NCI-H345 (cell line): ENCODE data around the gene DEPP1.

Experiments used
- DNase-seq: peaks from one replicate; lab custom pipeline; 2025; lab: John Stamatoyannopoulos, UW

DEPP1 gene

DNA sequence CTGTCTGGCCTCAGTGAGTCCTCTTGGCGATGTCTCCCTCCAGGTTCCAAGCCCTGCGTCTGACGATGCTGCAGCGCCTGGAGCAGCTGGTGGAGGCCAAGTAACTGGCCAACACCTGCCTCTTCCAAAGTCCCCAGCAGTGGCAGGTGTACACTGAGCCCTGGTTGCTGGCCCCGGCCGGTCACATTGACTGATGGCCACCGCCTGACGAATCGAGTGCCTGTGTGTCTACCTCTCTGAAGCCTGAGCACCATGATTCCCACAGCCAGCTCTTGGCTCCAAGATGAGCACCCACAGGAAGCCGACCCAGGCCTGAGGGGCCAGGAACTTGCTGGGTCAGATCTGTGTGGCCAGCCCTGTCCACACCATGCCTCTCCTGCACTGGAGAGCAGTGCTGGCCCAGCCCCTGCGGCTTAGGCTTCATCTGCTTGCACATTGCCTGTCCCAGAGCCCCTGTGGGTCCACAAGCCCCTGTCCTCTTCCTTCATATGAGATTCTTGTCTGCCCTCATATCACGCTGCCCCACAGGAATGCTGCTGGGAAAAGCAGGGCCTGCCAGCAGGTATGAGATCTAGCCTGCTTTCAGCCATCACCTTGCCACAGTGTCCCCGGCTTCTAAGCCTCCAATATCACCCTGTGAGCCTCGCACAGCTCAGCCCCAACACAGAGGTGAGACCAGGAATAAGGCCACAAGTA, 14.8 kb upstream of the DEPP1 start:
- DNase-seq = no peak

DNA sequence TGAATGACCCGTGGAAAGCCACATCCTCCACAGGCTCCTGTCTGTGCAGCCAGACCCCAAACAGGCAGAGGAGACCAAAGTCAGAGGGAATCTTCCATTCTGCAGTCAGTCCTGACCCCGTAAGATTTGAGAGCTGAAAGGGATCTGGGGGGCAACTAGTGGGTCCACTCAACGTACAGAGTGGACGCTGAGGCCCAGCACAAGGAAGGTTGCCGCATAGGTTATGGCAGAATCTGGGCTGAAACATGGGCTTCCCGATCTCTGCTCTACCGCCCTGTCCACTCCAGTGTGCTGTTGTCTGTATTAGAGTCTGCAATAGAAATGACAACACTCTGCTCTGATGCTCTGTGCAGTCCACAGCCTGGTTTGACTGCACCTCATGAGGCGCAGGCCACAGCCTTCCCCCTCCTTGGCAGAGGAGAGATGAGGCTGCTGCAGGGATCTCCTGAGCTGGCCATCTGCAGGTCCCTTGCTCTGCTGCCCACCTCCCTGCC, 14.2 kb upstream of the DEPP1 start:
- DNase-seq = no peak

- DNase-seq = no peak
Measured at GRCh38 chr10:44992070-44992731, 13.6 kb upstream of the DEPP1 start.

- DNase-seq = no peak
Measured at GRCh38 chr10:44991571-44991970, 13.0 kb upstream of the DEPP1 start.

DNA sequence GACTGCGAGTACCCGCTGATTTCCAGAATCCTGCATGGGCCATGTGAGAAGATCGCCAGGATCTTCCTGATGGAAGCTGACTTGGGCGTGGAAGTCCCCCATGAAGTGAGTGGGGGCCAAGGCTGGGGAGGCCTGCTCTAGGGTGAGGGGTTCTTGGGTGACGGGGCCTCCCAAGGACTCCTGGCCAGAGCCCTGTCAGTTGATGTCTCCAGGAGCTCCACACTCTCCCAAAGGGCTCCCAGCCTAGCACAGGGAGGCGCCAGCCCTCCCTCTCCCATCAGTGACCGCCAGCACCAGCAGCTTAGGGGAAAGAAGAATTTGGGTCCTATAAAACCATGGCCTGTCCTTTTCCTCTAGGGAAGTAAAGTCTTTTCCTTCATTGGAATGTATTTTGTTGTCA, 12.4 kb upstream of the DEPP1 start:
- DNase-seq = no peak

GRCh38 chr10:44990302-44990655, 11.7 kb upstream of the DEPP1 start:
- DNase-seq = no peak

- DNase-seq = no peak
Measured at GRCh38 chr10:44989597-44990301, 11.1 kb upstream of the DEPP1 start.

DNA sequence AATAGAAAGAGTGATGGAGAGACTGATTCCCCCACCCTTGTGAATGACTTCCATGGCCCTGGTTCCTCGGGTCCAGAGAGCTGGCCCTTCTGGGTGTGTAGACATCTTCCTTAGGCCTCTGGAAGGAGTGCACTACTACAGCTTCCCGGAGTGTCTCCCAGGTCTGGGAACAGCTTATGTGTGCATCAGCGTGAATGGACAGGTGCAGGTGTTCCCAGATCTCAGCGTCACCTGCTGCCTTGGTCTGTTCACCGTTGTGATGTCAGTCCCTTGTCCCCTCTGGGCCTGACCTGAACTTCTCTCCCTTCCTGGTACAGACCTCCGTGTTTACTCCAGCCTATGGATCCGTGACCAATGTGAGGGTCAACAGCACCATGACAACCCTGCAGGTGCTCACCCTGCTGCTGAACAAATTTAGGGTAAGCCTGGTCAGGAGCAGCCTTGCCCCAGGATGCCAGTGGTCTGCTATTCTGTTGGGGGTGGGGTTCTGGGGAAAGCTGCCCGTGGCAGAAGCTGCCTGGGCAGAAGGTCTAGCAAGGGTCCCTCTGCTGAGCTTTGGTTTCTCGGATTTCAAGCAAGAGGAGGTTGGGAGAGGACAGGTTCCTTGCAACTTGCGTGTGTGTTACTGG, 10.5 kb upstream of the DEPP1 start:
- DNase-seq = no peak

DNA sequence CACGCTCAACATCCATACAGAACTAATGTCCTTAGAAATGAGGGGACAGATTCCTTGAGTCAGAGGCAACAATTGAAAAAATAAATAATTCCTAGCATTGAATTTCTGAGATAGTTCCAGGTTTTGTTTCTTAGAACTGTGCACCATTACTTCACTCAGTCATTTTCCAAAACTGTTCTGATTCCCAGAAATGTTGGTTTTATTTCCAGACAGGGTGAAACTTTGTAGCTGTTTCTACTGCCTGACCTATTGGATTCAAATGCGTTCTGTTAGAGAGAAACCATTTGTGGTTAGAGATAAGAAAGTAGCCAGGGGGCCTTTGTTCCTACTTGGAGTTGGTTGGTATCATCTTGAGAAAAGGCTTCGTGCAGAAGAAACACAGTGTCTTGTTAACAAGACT, 8.1 kb upstream of the DEPP1 start:
- no peak for DNase-seq

DNA sequence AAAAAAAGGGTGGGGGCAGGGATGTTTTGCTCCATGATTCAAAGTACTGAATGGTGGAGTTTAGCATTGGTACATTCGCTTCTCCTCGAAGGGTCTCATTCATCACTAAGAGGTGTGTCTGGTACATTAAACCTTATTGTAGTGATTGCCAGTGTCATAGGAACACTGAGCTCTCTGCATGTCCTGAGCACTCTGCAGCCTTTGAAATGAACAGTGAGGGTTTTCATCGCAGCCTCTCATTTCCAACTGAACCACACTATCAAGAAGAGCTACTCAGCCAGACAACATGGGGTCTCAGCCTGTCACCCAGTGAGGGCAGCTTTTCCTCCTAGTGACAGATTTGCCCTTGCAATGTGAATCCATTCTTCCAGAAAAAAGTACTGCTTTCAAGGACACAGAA, 7.6 kb upstream of the DEPP1 start:
- DNase-seq = no peak

GRCh38 chr10:44985175-44985681, 6.6 kb upstream of the DEPP1 start:
- no peak for DNase-seq

- no peak for DNase-seq
Measured at GRCh38 chr10:44984671-44985101, 6.1 kb upstream of the DEPP1 start.

GRCh38 chr10:44983895-44984278, 5.3 kb upstream of the DEPP1 start:
- no peak for DNase-seq

DNA sequence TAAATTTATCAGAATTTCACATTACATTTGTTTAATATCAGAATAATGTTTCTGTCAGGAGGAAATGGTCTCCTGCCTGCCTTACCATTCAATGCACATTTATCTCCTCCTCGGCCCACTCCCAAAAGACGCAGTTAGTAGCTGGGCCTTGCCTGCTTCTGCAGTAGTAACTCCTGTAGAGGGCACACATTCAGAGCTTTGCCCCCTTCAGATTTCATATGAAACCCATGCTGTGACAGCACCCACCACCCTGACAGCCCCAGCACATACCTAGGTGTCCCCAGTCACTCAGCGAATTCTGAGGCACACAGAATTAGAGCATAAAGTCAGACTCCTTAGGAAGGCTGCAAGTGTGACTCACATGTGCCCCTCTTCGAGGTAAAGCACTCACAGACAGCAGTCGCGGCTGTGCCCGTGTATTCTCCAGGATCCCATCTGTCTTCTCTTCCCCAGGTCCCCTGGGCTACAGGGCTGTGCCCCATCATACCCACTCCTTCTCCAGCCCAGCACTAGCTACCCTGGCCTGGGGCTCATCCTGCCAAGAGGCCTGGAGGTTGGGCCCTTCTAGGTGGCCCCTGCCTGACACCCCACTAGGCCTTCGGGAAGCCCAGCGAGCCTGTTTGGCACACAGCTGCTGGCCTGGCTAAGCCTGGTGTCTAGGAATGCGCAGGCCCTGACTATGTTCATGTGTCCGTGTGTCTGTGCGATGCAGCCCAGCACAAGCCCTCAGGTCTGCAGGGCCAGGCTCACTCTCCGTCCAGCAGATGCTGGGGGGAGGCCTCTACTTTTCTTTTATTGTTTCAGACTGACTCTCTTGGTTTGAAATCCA, 4.7 kb upstream of the DEPP1 start:
- no peak for DNase-seq

- DNase-seq = no peak
Measured at GRCh38 chr10:44982496-44982895, 3.9 kb upstream of the DEPP1 start.

- no peak for DNase-seq
Measured at GRCh38 chr10:44982114-44982460, 3.5 kb upstream of the DEPP1 start.

GRCh38 chr10:44981172-44982113, 2.8 kb upstream of the DEPP1 start:
- DNase-seq = no peak

DNA sequence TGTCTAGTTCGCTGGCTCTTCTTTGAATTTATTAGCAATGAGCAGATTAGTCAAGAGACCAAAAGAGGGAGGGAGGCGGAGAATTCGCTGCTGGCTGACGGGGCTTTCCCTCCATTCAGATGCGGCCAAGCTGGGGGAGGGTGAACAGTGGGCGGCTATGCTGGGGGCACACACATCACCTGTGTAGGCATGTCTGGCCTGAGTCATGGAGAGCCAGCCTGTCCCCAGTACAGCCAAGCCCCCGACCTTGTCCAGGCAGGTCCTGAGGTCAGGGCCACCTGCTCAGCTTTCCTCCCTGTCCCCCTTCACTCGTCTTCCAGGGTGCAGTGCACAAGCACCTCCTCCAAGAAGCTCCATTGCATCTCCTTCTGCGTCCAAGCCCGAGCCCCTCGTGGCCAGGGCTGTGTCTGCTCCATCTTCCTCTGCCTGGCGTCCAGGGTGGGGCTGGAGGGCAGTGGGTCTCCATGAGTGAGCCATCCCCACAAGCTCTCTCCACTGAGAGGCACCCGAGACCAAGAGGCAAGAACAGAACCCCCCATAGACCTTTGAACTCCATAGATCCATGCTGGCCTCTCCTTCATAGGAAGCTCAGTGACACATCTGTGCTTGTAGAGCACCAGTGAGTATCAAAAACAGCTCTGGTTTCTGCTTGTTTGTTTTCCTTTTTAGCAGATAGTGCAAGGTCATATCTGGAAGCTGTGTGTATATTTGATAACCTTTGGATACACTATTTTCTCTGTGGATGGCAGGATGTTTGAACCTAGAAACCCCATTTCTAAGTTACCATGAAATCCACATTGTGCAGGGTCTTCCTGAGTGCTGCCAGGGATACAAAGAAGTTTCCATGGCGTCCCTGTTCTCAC, 1.9 kb upstream of the DEPP1 start:
- DNase-seq = no peak
